WTC11 (cell line): ENCODE data around the gene G0S2. TPM values are rescaled to one million over a fixed set of nuclear protein-coding genes. Genes with fewer than 3 reads are reported as not detected.

Experiments
- ATAC-seq: fragments of 200-7000 bp; cut with Tn5 transposase; 2 replicates; pipeline ENCODE4 v1.10.0; 2021; ENCODE audit warnings: mild to moderate bottlenecking, moderate library complexity
- CTCF ChIA-PET: fragments of 300-600 bp; sonication (Branson Sonifier 250); formaldehyde crosslinking; loops from one replicate; lab custom pipeline; 2021; ENCODE audit warnings: antibody characterized with exemption; lab: Charles Lee
- POLR2A ChIA-PET: fragments of 350-600 bp; sonication (Branson Sonifier 250); formaldehyde crosslinking; loops from one replicate; lab custom pipeline; 2021; ENCODE audit warnings: antibody characterized with exemption; lab: Charles Lee
- DNase-seq: peaks from one replicate; pipeline ENCODE4 v3.0.0; 2021; ENCODE audit warnings: low spot score
- H3K27ac Mint-ChIP-seq: 2 replicates; pipeline ENCODE4 v1.8.0; 2021; ENCODE audit warnings: mixed read lengths
- H3K27me3 Mint-ChIP-seq: 2 replicates; pipeline ENCODE4 v1.8.0; 2021; ENCODE audit warnings: low read depth, mild to moderate bottlenecking, moderate library complexity, mixed read lengths
- H3K36me3 Mint-ChIP-seq: 2 replicates; pipeline ENCODE4 v1.8.0; 2021; ENCODE audit warnings: mixed read lengths
- H3K4me1 Mint-ChIP-seq: 2 replicates; pipeline ENCODE4 v1.8.0; 2022; ENCODE audit warnings: mixed read lengths
- H3K4me3 Mint-ChIP-seq: 2 replicates; pipeline ENCODE4 v1.8.0; 2021; ENCODE audit warnings: mild to moderate bottlenecking, moderate library complexity, mixed read lengths
- H3K9me3 Mint-ChIP-seq: 2 replicates; pipeline ENCODE4 v1.8.0; 2021; ENCODE audit warnings: mixed read lengths
- ATF2 ChIP-seq: sonication (generic); formaldehyde crosslinking; IDR thresholded peaks from 2 replicates; pipeline ENCODE4 v1.8.1; 2022; ENCODE audit warnings: low read depth, missing genetic modification reagents, borderline replicate concordance
- ATF6 ChIP-seq: sonication (generic); formaldehyde crosslinking; IDR thresholded peaks from 2 replicates; pipeline ENCODE4 v1.8.1; 2023; ENCODE audit warnings: mild to moderate bottlenecking, missing genetic modification reagents
- ESRRA ChIP-seq: sonication (generic); formaldehyde crosslinking; IDR thresholded peaks from 2 replicates; pipeline ENCODE4 v1.8.1; 2022; ENCODE audit warnings: mild to moderate bottlenecking, missing genetic modification reagents, borderline replicate concordance
- GRHL2 ChIP-seq: fragments of 250-450 bp; sonication (Bioruptor Pico); IDR thresholded peaks from 2 replicates; pipeline ENCODE4 v1.8.0; 2022; ENCODE audit warnings: mild to moderate bottlenecking, moderate library complexity; ENCODE audit not compliant: insufficient replicate concordance, severe bottlenecking
- HMGA2 ChIP-seq: fragments of 250-450 bp; sonication (Bioruptor Pico); IDR thresholded peaks from 2 replicates; pipeline ENCODE4 v1.4.0; 2021; ENCODE audit warnings: mild to moderate bottlenecking, moderate library complexity
- IRF2 ChIP-seq: sonication (generic); formaldehyde crosslinking; IDR thresholded peaks from 2 replicates; pipeline ENCODE4 v1.8.0; 2022; ENCODE audit warnings: low read depth, missing genetic modification reagents, borderline replicate concordance
- NFYB ChIP-seq: sonication (generic); formaldehyde crosslinking; conservative IDR thresholded peaks from 2 replicates; pipeline ENCODE4 v1.8.0; 2022; ENCODE audit warnings: low read depth, missing genetic modification reagents
- NR1H2 ChIP-seq: sonication (generic); formaldehyde crosslinking; IDR thresholded peaks from 2 replicates; pipeline ENCODE4 v1.9.0; 2021; ENCODE audit warnings: mild to moderate bottlenecking, moderate library complexity, missing genetic modification reagents
- NR2C2 ChIP-seq: sonication (generic); formaldehyde crosslinking; IDR thresholded peaks from 2 replicates; pipeline ENCODE4 v1.8.0; 2022; ENCODE audit warnings: mild to moderate bottlenecking, missing genetic modification reagents
- RORB ChIP-seq: fragments of 250-450 bp; sonication (Bioruptor Pico); IDR thresholded peaks from 2 replicates; pipeline ENCODE4 v1.9.0; 2021; ENCODE audit warnings: mild to moderate bottlenecking
- SMAD4 ChIP-seq: sonication (generic); formaldehyde crosslinking; IDR thresholded peaks from 2 replicates; pipeline ENCODE4 v1.8.0; 2022; ENCODE audit warnings: mild to moderate bottlenecking, missing genetic modification reagents
- SOX15 ChIP-seq: fragments of 250-450 bp; sonication (Bioruptor Pico); IDR thresholded peaks from 2 replicates; pipeline ENCODE4 v1.9.0; 2021; ENCODE audit warnings: mild to moderate bottlenecking
- TEAD4 ChIP-seq: sonication (generic); formaldehyde crosslinking; IDR thresholded peaks from 2 replicates; pipeline ENCODE4 v1.8.0; 2022; ENCODE audit warnings: mild to moderate bottlenecking, missing genetic modification reagents
- TP53 ChIP-seq: sonication (generic); formaldehyde crosslinking; IDR thresholded peaks from 2 replicates; pipeline ENCODE4 v1.8.1; 2023; ENCODE audit warnings: mild to moderate bottlenecking, missing genetic modification reagents
- ZBTB43 ChIP-seq: sonication (generic); formaldehyde crosslinking; IDR thresholded peaks from 2 replicates; pipeline ENCODE4 v1.8.1; 2023; ENCODE audit warnings: mild to moderate bottlenecking, missing genetic modification reagents
- ZMAT4 ChIP-seq: fragments of 250-450 bp; sonication (Bioruptor Pico); IDR thresholded peaks from 2 replicates; pipeline ENCODE4 v1.9.0; 2021; ENCODE audit warnings: mild to moderate bottlenecking
- ZNF232 ChIP-seq: sonication (generic); formaldehyde crosslinking; IDR thresholded peaks from 2 replicates; pipeline ENCODE4 v1.8.0; 2022; ENCODE audit warnings: mild to moderate bottlenecking, missing genetic modification reagents
- ZNF317 ChIP-seq: sonication (generic); formaldehyde crosslinking; IDR thresholded peaks from 2 replicates; pipeline ENCODE4 v1.8.1; 2023; ENCODE audit warnings: low read depth, mild to moderate bottlenecking, moderate library complexity, missing genetic modification reagents, borderline replicate concordance
- ZSCAN18 ChIP-seq: fragments of 250-450 bp; sonication (Bioruptor Pico); IDR thresholded peaks from 2 replicates; pipeline ENCODE4 v2.1.2; 2022; ENCODE audit warnings: mild to moderate bottlenecking, moderate library complexity
- total RNA-seq: library from RNA; stranded (reverse); gene quantifications from 3 replicates; pipeline ENCODE4 v1.2.3, GENCODE V29; 2021

The G0S2 gene
- total RNA-seq, 1 experiment from 2014 or later, result 0.81 TPM

GRCh38 chr1:209626346-209627026 is 48.7 kb upstream of the G0S2 start:
- peaks cover 3% of the 10 kb centered on the region; the same call in 1 of the 2 replicates for H3K27me3 Mint-ChIP-seq
- H3K4me1 Mint-ChIP-seq, result peaks cover 37% of the 10 kb centered on the region
- TF ChIP-seq GRHL2 (no peak), SMAD4 (CRISPR knock-in tag) (no peak), NR2C2 (CRISPR knock-in tag) (no peak), SOX15 (CRISPR knock-in tag) (no peak), TP53 (CRISPR knock-in tag) (no peak), HMGA2 (CRISPR knock-in tag) (no peak), ZMAT4 (no peak), ZBTB43 (no peak), NR1H2 (CRISPR knock-in tag) (no peak), IRF2 (CRISPR knock-in tag) (no peak), ATF2 (CRISPR knock-in tag) (no peak), ZSCAN18 (CRISPR knock-in tag) (no peak), ZNF317 (CRISPR knock-in tag) (no peak), RORB (CRISPR knock-in tag) (no peak), TEAD4 (no peak), NFYB (CRISPR knock-in tag) (no peak), ATF6 (CRISPR knock-in tag) (no peak), ZNF232 (CRISPR knock-in tag) (no peak), ESRRA (CRISPR knock-in tag) (no peak)
- H3K36me3 Mint-ChIP-seq, result no peaks in the 10 kb centered on the region
- no peak for DNase-seq
- no peak for ATAC-seq
- H3K27ac Mint-ChIP-seq, result no peak overlapping the region
- ChIA-PET CTCF (interaction anchor here (1.9 to 5.0 kb wide), 3 partner anchors 42 to 57 kb away, joined by 30 to 53 read pairs (median 50); partner anchors contain the start of gene CAMK1G), POLR2A (no interaction called here)
- no peaks in the 10 kb centered on the region for H3K9me3 Mint-ChIP-seq
- no peak overlapping the region for H3K4me3 Mint-ChIP-seq
